ENCODE results near the gene RPL3.

The RPL3 gene

DNA sequence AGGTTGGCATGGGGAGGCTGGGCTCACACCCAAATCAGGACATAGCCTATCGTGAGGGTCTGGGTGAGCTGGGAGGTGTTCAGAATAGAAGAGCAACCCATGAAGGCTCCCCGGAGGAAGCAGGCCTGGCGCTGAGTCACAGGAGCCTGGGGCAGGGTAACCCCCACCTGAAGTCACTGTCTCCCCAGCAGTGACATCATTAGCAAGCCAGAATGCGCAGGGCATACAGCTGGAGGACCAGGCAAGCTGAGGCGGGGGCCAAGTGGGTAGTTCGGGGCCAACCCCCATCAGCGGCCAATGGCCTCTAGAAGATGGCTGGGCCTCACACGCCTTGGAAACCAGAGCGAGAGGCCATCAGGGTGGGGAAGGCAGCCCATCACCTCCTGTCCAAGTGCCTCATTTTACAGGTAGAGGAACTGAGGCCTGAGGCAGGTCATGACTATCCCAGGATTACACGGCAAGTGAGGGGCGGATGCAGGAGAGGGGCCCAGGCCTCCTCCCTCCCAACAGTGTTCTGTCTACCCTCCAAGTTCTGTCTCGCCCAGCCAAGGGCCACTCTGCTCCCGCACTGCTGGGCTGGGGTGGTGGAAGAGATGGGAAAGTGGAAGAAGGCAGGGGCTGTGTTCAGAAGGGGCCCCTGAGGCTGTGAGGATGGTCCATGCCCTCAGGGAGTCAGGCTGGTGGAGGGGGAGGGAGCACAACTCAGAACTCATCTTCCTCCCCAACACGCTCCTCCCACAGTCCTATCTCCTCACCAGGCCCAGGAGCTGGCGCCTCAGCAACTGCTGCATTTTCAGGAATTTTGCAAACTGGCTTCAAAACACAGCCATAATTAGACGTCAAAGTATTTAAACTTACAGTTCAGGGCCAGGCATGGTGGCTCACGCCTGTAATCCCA is 24.6 kb downstream of the RPL3 start:
- peaks cover 36% of the 10 kb centered on the region for H3K4me1 ChIP-seq (ENCODE audit: control insufficient read depth, low read length)
- no peaks in the 10 kb centered on the region for H3K79me2 ChIP-seq (ENCODE audit: control insufficient read depth, low read length)
- H3K27me3 ChIP-seq (ENCODE audit: control insufficient read depth, low read length) = no peaks in the 10 kb centered on the region
- H3K36me3 ChIP-seq (ENCODE audit: control insufficient read depth, low read length) = no peaks in the 10 kb centered on the region
- H3K9me2 ChIP-seq (replicated peaks; ENCODE audit: control insufficient read depth, low read length) = no peaks in the 10 kb centered on the region
- no peak for TF ChIP-seq EZH2phosphoT487 (IDR thresholded peaks at IDR 0.05; ENCODE audit: borderline replicate concordance, low read length)
- no peaks in the 10 kb centered on the region for H3K9me3 ChIP-seq (ENCODE audit: control insufficient read depth, insufficient read depth, low read length)
- no peak overlapping the region for H3K27ac ChIP-seq (ENCODE audit: low read depth, low read length)
- no peaks in the 10 kb centered on the region for H4K20me1 ChIP-seq (ENCODE audit: control insufficient read depth, insufficient read depth, low read depth, low read length)
- no peak overlapping the region for H3K4me3 ChIP-seq (ENCODE audit: low read length)
- H3K4me2 ChIP-seq (ENCODE audit: low read length) = no peak overlapping the region
- H3F3A ChIP-seq (ENCODE audit: control insufficient read depth, insufficient read depth) = peaks cover 9% of the 10 kb centered on the region; the same call in 1 of the 2 replicates

DNA sequence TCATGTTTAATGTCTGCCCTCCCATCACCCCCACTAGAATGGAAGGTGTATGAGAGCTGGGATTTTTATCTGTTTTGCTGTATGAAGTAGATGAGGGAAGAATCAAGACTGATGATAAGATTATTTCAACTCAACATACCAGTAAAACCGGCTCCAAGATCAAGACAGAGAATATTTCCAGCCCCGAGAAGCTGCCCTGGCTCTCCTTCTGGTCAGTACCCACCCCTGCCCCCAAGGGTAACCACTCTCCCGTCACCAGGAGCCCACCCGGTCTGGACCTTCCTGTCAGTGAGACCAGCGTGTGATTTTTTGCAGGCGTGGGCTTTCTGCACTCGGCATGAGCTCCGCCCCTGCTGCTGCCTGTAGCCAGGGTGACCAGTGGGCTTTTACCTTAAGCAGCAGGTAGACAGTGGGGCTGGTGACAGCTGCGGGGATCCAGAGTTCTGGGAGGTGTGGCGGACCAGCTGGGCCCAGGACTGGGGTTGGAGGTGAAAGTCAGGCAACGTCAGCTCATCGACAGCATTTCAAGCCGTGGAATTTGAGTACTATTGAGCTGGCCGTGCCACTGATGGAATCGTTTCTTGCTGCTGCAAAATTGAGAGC is 25.6 kb downstream of the RPL3 start:
- Histone ChIP-seq H4K20me1 (ENCODE audit: control insufficient read depth, insufficient read depth, low read depth, low read length) (no peaks in the 10 kb centered on the region), H3K4me3 (ENCODE audit: low read length) (no peak overlapping the region), H3K4me2 (ENCODE audit: low read length) (no peak overlapping the region), H3K27me3 (ENCODE audit: control insufficient read depth, low read length) (no peaks in the 10 kb centered on the region), H3K79me2 (ENCODE audit: control insufficient read depth, low read length) (no peaks in the 10 kb centered on the region), H3K9me2 (replicated peaks; ENCODE audit: control insufficient read depth, low read length) (no peaks in the 10 kb centered on the region), H3K36me3 (ENCODE audit: control insufficient read depth, low read length) (no peaks in the 10 kb centered on the region), H3K9me3 (ENCODE audit: control insufficient read depth, insufficient read depth, low read length) (no peaks in the 10 kb centered on the region), H3F3A (ENCODE audit: control insufficient read depth, insufficient read depth) (peaks cover 9% of the 10 kb centered on the region; the same call in 1 of the 2 replicates), H3K4me1 (ENCODE audit: control insufficient read depth, low read length) (peaks cover 27% of the 10 kb centered on the region), H3K27ac (ENCODE audit: low read depth, low read length) (no peak overlapping the region)
- TF ChIP-seq EZH2phosphoT487 (IDR thresholded peaks at IDR 0.05; ENCODE audit: borderline replicate concordance, low read length) = no peak

DNA sequence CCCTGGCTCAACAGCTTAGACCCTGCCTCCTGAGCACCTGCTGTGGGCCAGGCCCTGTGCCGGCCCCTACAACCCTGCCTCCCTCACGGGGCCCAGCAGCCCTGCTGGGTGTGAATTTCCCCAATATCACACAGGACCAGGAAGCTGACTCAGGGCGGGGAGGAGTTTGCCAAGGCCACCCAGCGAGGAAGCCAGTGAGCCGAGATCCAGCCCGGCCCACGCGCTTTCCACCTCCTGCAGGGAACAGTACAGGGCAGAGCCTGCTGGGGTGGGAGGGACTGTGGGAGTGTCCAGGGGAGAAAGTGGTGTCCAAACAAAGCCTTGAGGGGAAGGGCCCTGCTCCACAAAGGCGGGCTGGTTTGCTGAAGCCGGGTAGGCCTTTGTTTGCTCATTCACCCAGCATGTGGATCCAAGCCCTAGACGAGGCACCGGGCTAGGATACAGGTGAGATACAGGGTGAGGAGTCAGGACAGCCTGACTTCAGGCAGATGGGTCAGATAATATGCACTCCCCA is 26.8 kb downstream of the RPL3 start:
- Histone ChIP-seq H3K27ac (ENCODE audit: low read depth, low read length) (no peak overlapping the region), H3K9me2 (replicated peaks; ENCODE audit: control insufficient read depth, low read length) (no peaks in the 10 kb centered on the region), H3K4me1 (ENCODE audit: control insufficient read depth, low read length) (peaks cover 17% of the 10 kb centered on the region), H3K27me3 (ENCODE audit: control insufficient read depth, low read length) (no peaks in the 10 kb centered on the region), H3K9me3 (ENCODE audit: control insufficient read depth, insufficient read depth, low read length) (no peaks in the 10 kb centered on the region), H3F3A (ENCODE audit: control insufficient read depth, insufficient read depth) (no peaks in the 10 kb centered on the region), H3K4me2 (ENCODE audit: low read length) (no peak overlapping the region), H3K4me3 (ENCODE audit: low read length) (no peak overlapping the region), H4K20me1 (ENCODE audit: control insufficient read depth, insufficient read depth, low read depth, low read length) (no peaks in the 10 kb centered on the region), H3K79me2 (ENCODE audit: control insufficient read depth, low read length) (no peaks in the 10 kb centered on the region), H3K36me3 (ENCODE audit: control insufficient read depth, low read length) (no peaks in the 10 kb centered on the region)
- no peak for TF ChIP-seq EZH2phosphoT487 (IDR thresholded peaks at IDR 0.05; ENCODE audit: borderline replicate concordance, low read length)
- TF ChIP-seq, protein P1, sequence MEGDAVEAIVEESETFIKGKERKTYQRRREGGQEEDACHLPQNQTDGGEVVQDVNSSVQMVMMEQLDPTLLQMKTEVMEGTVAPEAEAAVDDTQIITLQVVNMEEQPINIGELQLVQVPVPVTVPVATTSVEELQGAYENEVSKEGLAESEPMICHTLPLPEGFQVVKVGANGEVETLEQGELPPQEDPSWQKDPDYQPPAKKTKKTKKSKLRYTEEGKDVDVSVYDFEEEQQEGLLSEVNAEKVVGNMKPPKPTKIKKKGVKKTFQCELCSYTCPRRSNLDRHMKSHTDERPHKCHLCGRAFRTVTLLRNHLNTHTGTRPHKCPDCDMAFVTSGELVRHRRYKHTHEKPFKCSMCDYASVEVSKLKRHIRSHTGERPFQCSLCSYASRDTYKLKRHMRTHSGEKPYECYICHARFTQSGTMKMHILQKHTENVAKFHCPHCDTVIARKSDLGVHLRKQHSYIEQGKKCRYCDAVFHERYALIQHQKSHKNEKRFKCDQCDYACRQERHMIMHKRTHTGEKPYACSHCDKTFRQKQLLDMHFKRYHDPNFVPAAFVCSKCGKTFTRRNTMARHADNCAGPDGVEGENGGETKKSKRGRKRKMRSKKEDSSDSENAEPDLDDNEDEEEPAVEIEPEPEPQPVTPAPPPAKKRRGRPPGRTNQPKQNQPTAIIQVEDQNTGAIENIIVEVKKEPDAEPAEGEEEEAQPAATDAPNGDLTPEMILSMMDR (IDR thresholded peaks at IDR 0.05; ENCODE audit: low read depth, low read length, poor library complexity, severe bottlenecking) = no peak

DNA sequence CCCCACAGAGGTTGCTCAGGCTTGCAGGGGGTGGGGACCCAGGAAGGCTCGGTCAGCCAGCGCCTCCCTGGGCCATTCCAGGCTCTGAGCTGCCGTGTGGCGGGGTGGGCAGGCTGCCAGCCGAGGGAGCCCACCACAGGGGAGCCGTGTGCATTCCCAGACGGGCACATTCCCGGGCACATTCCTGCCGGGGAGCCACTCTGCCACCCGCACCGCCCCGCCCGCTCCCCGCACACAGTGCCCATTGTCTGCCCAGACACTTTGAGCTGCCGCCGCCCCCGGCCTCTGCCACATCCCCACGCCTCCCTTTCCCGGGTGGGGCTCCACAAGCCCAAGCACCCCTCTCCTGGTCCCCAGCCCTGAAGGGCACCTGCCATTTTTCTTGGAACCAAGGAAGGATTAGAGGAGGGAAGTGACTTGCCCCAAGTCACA is 27.4 kb downstream of the RPL3 start:
- Histone ChIP-seq H3K36me3 (ENCODE audit: control insufficient read depth, low read length) (no peaks in the 10 kb centered on the region), H3F3A (ENCODE audit: control insufficient read depth, insufficient read depth) (no peaks in the 10 kb centered on the region), H3K27me3 (ENCODE audit: control insufficient read depth, low read length) (peaks cover 1% of the 10 kb centered on the region; the same call in 1 of the 2 replicates), H3K27ac (ENCODE audit: low read depth, low read length) (no peak overlapping the region), H3K4me3 (ENCODE audit: low read length) (no peak overlapping the region), H4K20me1 (ENCODE audit: control insufficient read depth, insufficient read depth, low read depth, low read length) (no peaks in the 10 kb centered on the region), H3K9me3 (ENCODE audit: control insufficient read depth, insufficient read depth, low read length) (no peaks in the 10 kb centered on the region), H3K9me2 (replicated peaks; ENCODE audit: control insufficient read depth, low read length) (no peaks in the 10 kb centered on the region), H3K4me2 (ENCODE audit: low read length) (no peak overlapping the region), H3K4me1 (ENCODE audit: control insufficient read depth, low read length) (peaks cover 17% of the 10 kb centered on the region), H3K79me2 (ENCODE audit: control insufficient read depth, low read length) (no peaks in the 10 kb centered on the region)
- TF ChIP-seq, protein P1 (IDR thresholded peaks at IDR 0.05; ENCODE audit: low read depth, low read length, poor library complexity, severe bottlenecking) = no peak
- TF ChIP-seq EZH2phosphoT487 (IDR thresholded peaks at IDR 0.05; ENCODE audit: borderline replicate concordance, low read length) = no peak

All from DOHH2 (cell line).